Measurements from ENCODE around the gene GSTM3. TPM values are rescaled to one million over a fixed set of nuclear protein-coding genes. Genes with fewer than 3 reads are reported as not detected.
"Not testable (repeated sequence)": the region's sequence is repeated elsewhere in the genome, so short reads cannot be mapped to it uniquely, and the experiment has no call there.

The GSTM3 gene
- total RNA-seq, 4 donors from 2014 or later = 68.7 to 213 (median 137) TPM

- no peak overlapping the region for H3K4me3 ChIP-seq (ENCODE audit: low read depth, poor library complexity, severe bottlenecking)
- intact Hi-C loops (cut with DNase I; ENCODE audit: low total_unique reads) = no loop called here
- DNase-seq (ENCODE audit: low spot score in 2 of 2) = no peak
- no peak for TF ChIP-seq CTCF (IDR thresholded peaks at IDR 0.05)
These were observed 8.4 kb upstream of the GSTM3 start for GRCh38 chr1:109749221-109749620.

- peak in 1 of 2 donors; percentile 56 for DNase-seq (ENCODE audit: low spot score in 2 of 2)
- WGBS, 2 donors = 89 to 91% methylated on average over 10 of the region's 10 CpGs
- intact Hi-C loops (cut with DNase I; ENCODE audit: low total_unique reads); H3K4me3 ChIP-seq (ENCODE audit: low read depth, poor library complexity, severe bottlenecking): not testable (repeated sequence)
These were observed 7.5 kb upstream of the GSTM3 start for GRCh38 chr1:109748311-109748710.

- TF ChIP-seq POLR2A (IDR thresholded peaks at IDR 0.05) = no peak
- no peak for TF ChIP-seq CTCF (IDR thresholded peaks at IDR 0.05)
- DNase-seq (ENCODE audit: low spot score in 2 of 2) = peak; percentile 76 to 97
- H3K4me3 ChIP-seq (ENCODE audit: low read depth, poor library complexity, severe bottlenecking) = peak overlapping the region; percentile 68
- WGBS, 2 donors = 1 to 2% methylated on average over 40 to 79 of the region's 86 CpGs
- intact Hi-C loops (cut with DNase I; ENCODE audit: low total_unique reads) = no loop called here
These were observed 862 bp downstream of the GSTM3 start for GRCh38 chr1:109739738-109740614.

- H3K4me3 ChIP-seq (ENCODE audit: low read depth, poor library complexity, severe bottlenecking) = no peak overlapping the region
- TF ChIP-seq POLR2A (IDR thresholded peaks at IDR 0.05) (no peak), CTCF (IDR thresholded peaks at IDR 0.05) (no peak)
- WGBS, 2 donors = 81 to 88% methylated on average over 4 of the region's 4 CpGs
- intact Hi-C loops (cut with DNase I; ENCODE audit: low total_unique reads) = no loop called here
- no peak for DNase-seq (ENCODE audit: low spot score in 2 of 2)
These were observed 7.5 kb downstream of the GSTM3 start for GRCh38 chr1:109733236-109733870.

- H3K4me3 ChIP-seq (ENCODE audit: low read depth, poor library complexity, severe bottlenecking) = no peak overlapping the region
- 38 to 51% methylated on average over 3 of the region's 3 CpGs for WGBS, 2 donors
- intact Hi-C loops (cut with DNase I; ENCODE audit: low total_unique reads) = no loop called here
- no peak for TF ChIP-seq POLR2A (IDR thresholded peaks at IDR 0.05)
- no peak for TF ChIP-seq CTCF (IDR thresholded peaks at IDR 0.05)
- DNase-seq (ENCODE audit: low spot score in 2 of 2) = no peak
These were observed 8.4 kb downstream of the GSTM3 start for GRCh38 chr1:109732390-109732881.

- 73 to 81% methylated on average over 6 of the region's 6 CpGs for WGBS, 2 donors
- no peak for DNase-seq (ENCODE audit: low spot score in 2 of 2)
- intact Hi-C loops (cut with DNase I; ENCODE audit: low total_unique reads) = no loop called here
- no peak overlapping the region for H3K4me3 ChIP-seq (ENCODE audit: low read depth, poor library complexity, severe bottlenecking)
- TF ChIP-seq CTCF (IDR thresholded peaks at IDR 0.05) = no peak
- TF ChIP-seq POLR2A (IDR thresholded peaks at IDR 0.05) = no peak
These were observed 10.2 kb downstream of the GSTM3 start for GRCh38 chr1:109730666-109731065.

Data from lower leg skin (tissue), 4 donors.